K562 (cell line): ENCODE results near the gene GAL3ST2. TPM values are rescaled to one million over a fixed set of nuclear protein-coding genes. Genes with fewer than 3 reads are reported as not detected.

Source experiments
- ATAC-seq: fragments of 200-7000 bp; cut with Tn5 transposase; 3 replicates; pipeline ENCODE4 v1.9.1; 2020; ENCODE audit warnings: moderate library complexity
- BruUV-seq: library from RNA; stranded (reverse); fragments of 400-500 nt; replicated peaks from 2 replicates; lab custom pipeline; 2021; lab: Mats Ljungman, UMichigan
- CTCF ChIA-PET: fragments of 300-600 bp; formaldehyde crosslinking; extraction: SDS; loops from one replicate; lab custom pipeline; 2021; ENCODE audit warnings: low intra/inter-chr PET ratio; lab: Yijun Ruan, JAX
- POLR2A ChIA-PET: fragments of 300-600, 350-650 bp; sonication (Branson Sonifier 250); formaldehyde crosslinking; extraction: SDS; loops from one replicate; lab custom pipeline; 2021; ENCODE audit warnings: antibody characterized with exemption, inconsistent platforms; lab: Yijun Ruan, JAX
- DNase-seq, 4 experiments: peaks; one replicate each; pipeline versions ENCODE4 v3.0.0 to v3.0.0-alpha.2; 2011 to 2018; ENCODE audit warnings: low spot score in 3 of 4, mixed read lengths in 3 of 4; ENCODE audit errors: extremely low read depth in 1 of 4
- FAIRE-seq: peaks from 2 replicates; lab custom pipeline; 2011; peaks lifted over from hg19 to GRCh38; lab: Jason Lieb, UNC
- H2AFZ ChIP-seq: 2 replicates; pipeline ENCODE4 v1.6.0; 2011; ENCODE audit warnings: low read depth, low read length, control low read depth, inconsistent platforms
- H3K27ac ChIP-seq: fragments of 200-600 bp; 3 replicates; pipeline ENCODE4 v1.8.0; 2011; ENCODE audit warnings: low read depth, mild to moderate bottlenecking, control low read depth, inconsistent platforms, low read length, moderate library complexity, mixed read lengths; ENCODE audit errors: extremely low read depth
- H3K27me3 ChIP-seq, 2 experiments: fragments of 300-600 bp in 1 of 2; 2 replicates in 1 of 2; 3 replicates in 1 of 2; pipeline versions ENCODE4 v1.6.0 to v1.8.0; 2011; ENCODE audit warnings: inconsistent platforms in 2 of 2, low read length in 2 of 2, mild to moderate bottlenecking in 1 of 2, mixed read lengths in 1 of 2, moderate library complexity in 1 of 2; ENCODE audit not compliant: control insufficient read depth in 2 of 2, insufficient read depth in 2 of 2
- H3K36me3 ChIP-seq: fragments of 300-600 bp; 3 replicates; pipeline ENCODE4 v1.8.0; 2011; ENCODE audit warnings: mild to moderate bottlenecking, low read length, inconsistent platforms; ENCODE audit not compliant: control insufficient read depth, insufficient read depth
- H3K4me1 ChIP-seq, 2 experiments: fragments of 200-600 bp in 1 of 2; replicated peaks in 1 of 2; 2 replicates in 1 of 2; 3 replicates in 1 of 2; pipeline versions ENCODE4 v1.5.1 to v1.8.0; 2011; ENCODE audit warnings: inconsistent platforms in 2 of 2, low read length in 2 of 2, mild to moderate bottlenecking in 1 of 2, mixed read lengths in 1 of 2, moderate library complexity in 1 of 2; ENCODE audit not compliant: control insufficient read depth in 2 of 2, insufficient read depth in 2 of 2
- H3K4me2 ChIP-seq: 2 replicates; pipeline ENCODE4 v1.6.1; 2011; ENCODE audit warnings: low read length, control low read depth, inconsistent platforms, mixed read lengths; ENCODE audit not compliant: insufficient read depth
- H3K4me3 ChIP-seq: fragments of 200-600 bp; sonication (generic), shearing (Covaris generic); 2 replicates; pipeline ENCODE4 v1.5.1; 2016; ENCODE audit warnings: control low read depth, inconsistent platforms
- H3K79me2 ChIP-seq: fragments of 200-600 bp; 3 replicates; pipeline ENCODE4 v1.8.0; 2011; ENCODE audit warnings: low read length, inconsistent platforms; ENCODE audit not compliant: control insufficient read depth, insufficient read depth
- H3K9ac ChIP-seq, 2 experiments: 2 replicates each; pipeline versions ENCODE4 v1.6.0 to v1.6.1; 2011; ENCODE audit warnings: low read depth in 2 of 2, low read length in 2 of 2, control low read depth in 1 of 2, inconsistent platforms in 1 of 2, mild to moderate bottlenecking in 1 of 2, mixed read lengths in 1 of 2; ENCODE audit not compliant: insufficient read depth in 1 of 2
- H3K9me1 ChIP-seq: one replicate; pipeline ENCODE4 v1.6.0; 2011; ENCODE audit warnings: inconsistent platforms, mild to moderate bottlenecking, low read length, moderate library complexity; ENCODE audit not compliant: control insufficient read depth, insufficient read depth
- H3K9me3 ChIP-seq: replicated peaks from 2 replicates; pipeline ENCODE4 v1.5.1; 2011; ENCODE audit warnings: low read depth, low read length, inconsistent platforms; ENCODE audit not compliant: control insufficient read depth, insufficient read depth
- H4K20me1 ChIP-seq: replicated peaks from 2 replicates; pipeline ENCODE4 v1.6.1; 2011; ENCODE audit warnings: low read length, inconsistent platforms, mixed read lengths; ENCODE audit not compliant: control insufficient read depth, insufficient read depth
- POLR2G ChIP-seq: fragments of 200-400 bp; formaldehyde crosslinking; IDR thresholded peaks from 2 replicates; pipeline ENCODE4 v1.6.1; 2017; ENCODE audit warnings: low read depth, mild to moderate bottlenecking, antibody characterized with exemption, low read length, moderate library complexity
- ZFP91 ChIP-seq: sonication (generic); formaldehyde crosslinking; IDR thresholded peaks from 2 replicates; pipeline ENCODE4 v1.8.0; 2022; ENCODE audit warnings: mild to moderate bottlenecking, missing genetic modification reagents
- WGBS: fragments of 100-300 bp; shearing (Covaris generic); methylation state at CpG from one replicate; pipeline ENCODE4 v1.1.6; 2016; ENCODE audit warnings: low coverage, mixed read lengths; ENCODE audit not compliant: insufficient coverage; ENCODE audit errors: missing lambda C conversion rate; 5-methylcytosine and 5-hydroxymethylcytosine counted together
- in situ Hi-C: fragments of 300-500 bp; cut with MboI; formaldehyde crosslinking; loops from 4 replicates; pipeline ENCODE4 v1.15.0; 2018; ENCODE audit warnings: inconsistent platforms, mixed read lengths
- intact Hi-C: fragments of 100-400 bp; cut with micrococcal nuclease; formaldehyde crosslinking; loops from 2 replicates; pipeline ENCODE4 v1.14.2; 2022
- polyA plus RNA-seq, 8 experiments: library from polyadenylated mRNA; depleted of rRNA in 4 of 8; stranded (reverse) in 5 of 8; unstranded in 3 of 8; fragments of >200 nt; fragmentation: Nextera tagmentation in 2 of 8; fragmentation: Illumina TruSeq in 1 of 8; extraction: Ambion mirVana in 2 of 8; extraction: Trizol in 1 of 8; gene quantifications; 2 replicates each; pipeline versions ENCODE4 v1.2.1 to v1.2.3, GENCODE V29; 2011 to 2014; ENCODE audit warnings: inconsistent platforms in 1 of 8, missing spikeins in 1 of 8
- total RNA-seq, 7 experiments: library from RNA; depleted of rRNA in 6 of 7; stranded (reverse); fragments of >200 nt in 6 of 7; fragmentation: Illumina TruSeq in 2 of 7; extraction: Trizol in 2 of 7; gene quantifications; 2 replicates each; pipeline versions ENCODE4 v1.2.1 to v1.2.3, GENCODE V29; 2011 to 2021; ENCODE audit warnings: low replicate concordance in 1 of 7

The GAL3ST2 gene
- total and polyA plus RNA-seq, 9 of the 15 experiments (the other 6 are each of a cell fraction or from before 2014, with no cell fraction given) = 0.42 TPM; not detected in 8

- CTCF ChIA-PET = no interaction called here
Measured at GRCh38 chr2:241770185-241770935, 6.3 kb upstream of the GAL3ST2 start.

More at GRCh38 chr2:241770185-241770935, 6.3 kb upstream of the GAL3ST2 start:
- Histone ChIP-seq H2AFZ (no peak overlapping the region), H3K9me3 (no peaks in the 10 kb centered on the region), H4K20me1 (no peaks in the 10 kb centered on the region), H3K79me2 (no peaks in the 10 kb centered on the region), H3K27me3 (no peaks in the 10 kb centered on the region), H3K9ac (peak overlapping the region in 1 of 2 experiments; percentile 26; a peak in 1 of 4 replicates), H3K4me2 (no peak overlapping the region), H3K36me3 (no peaks in the 10 kb centered on the region), H3K4me3 (no peak overlapping the region), H3K4me1 (peaks cover 0 to 46% of the 10 kb centered on the region in 2 experiments; a peak in 2 of 5 replicates), H3K9me1 (no peaks in the 10 kb centered on the region), H3K27ac (no peak overlapping the region)
- BruUV-seq = no TSS peak
- DNase-seq (peak in 1 of 4 experiments; percentile 3), ATAC-seq (no peak; the same call in 2 of the 3 replicates), FAIRE-seq (no peak)
- POLR2A ChIA-PET = interaction anchor here (0.9 kb wide), 1 partner anchor 8 kb away, joined by 3 read pairs; no protein-coding TSS in a partner anchor
- TF ChIP-seq POLR2G (peak; percentile 41; the same call in 1 of the 2 replicates), ZFP91 (no peak)
- WGBS = 74% methylated on average over 3 of the region's 27 CpGs
- intact Hi-C loops (no loop called here), in situ Hi-C loops (no loop called here)
